ENCODE measurements around the gene ATCAY. TPM values are rescaled to one million over a fixed set of nuclear protein-coding genes. Genes with fewer than 3 reads are reported as not detected.

The ATCAY gene
- total RNA-seq, 4 donors from 2014 or later: not detected

DNA sequence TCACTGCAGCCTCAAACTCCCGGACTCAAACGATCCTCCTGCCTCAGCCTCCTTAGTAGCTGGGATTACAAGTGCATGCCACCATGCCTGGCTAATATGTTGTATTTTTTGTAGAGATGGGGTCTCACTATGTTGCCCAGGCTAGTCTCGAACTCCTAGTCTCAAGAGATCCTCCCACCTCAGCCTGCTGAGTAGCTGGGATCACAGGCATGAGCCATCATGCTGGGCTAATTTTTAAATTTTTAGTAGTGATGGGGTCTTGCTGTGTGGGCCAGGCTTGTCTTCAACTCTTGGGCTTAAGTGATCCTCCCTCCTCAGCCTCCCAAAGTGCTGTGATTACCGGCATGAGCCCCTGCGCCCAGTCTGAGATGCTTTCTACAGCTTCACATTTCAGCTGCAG is 15.3 kb downstream of the ATCAY start:
- 90% methylated on average over 3 of the region's 5 CpGs for WGBS
- Histone ChIP-seq H3K27me3 (peaks cover 14% of the 10 kb centered on the region), H3K4me3 (no peak overlapping the region), H3K9me3 (no peaks in the 10 kb centered on the region), H3K4me1 (no peaks in the 10 kb centered on the region), H3K27ac (no peak overlapping the region), H3K36me3 (no peaks in the 10 kb centered on the region)
- no peak for DNase-seq (ENCODE audit: low spot score in 2 of 2)
- TF ChIP-seq POLR2AphosphoS5 (IDR thresholded peaks at IDR 0.05) (no peak), EP300 (IDR thresholded peaks at IDR 0.05) (no peak), POLR2A (IDR thresholded peaks at IDR 0.05) (no peak), CTCF (IDR thresholded peaks at IDR 0.05) (no peak)

- H3K9me3 ChIP-seq: no peaks in the 10 kb centered on the region
- WGBS: 64% methylated on average over 4 of the region's 4 CpGs
- H3K27me3 ChIP-seq: peaks cover 14% of the 10 kb centered on the region
- no peak for TF ChIP-seq POLR2AphosphoS5 (IDR thresholded peaks at IDR 0.05)
- TF ChIP-seq POLR2A (IDR thresholded peaks at IDR 0.05): no peak
- no peak for TF ChIP-seq EP300 (IDR thresholded peaks at IDR 0.05)
- TF ChIP-seq CTCF (IDR thresholded peaks at IDR 0.05): no peak
- no peaks in the 10 kb centered on the region for H3K4me1 ChIP-seq
- no peak for DNase-seq (ENCODE audit: low spot score in 2 of 2)
- H3K4me3 ChIP-seq: no peak overlapping the region
- no peaks in the 10 kb centered on the region for H3K36me3 ChIP-seq
- no peak overlapping the region for H3K27ac ChIP-seq
Measured at GRCh38 chr19:3897936-3898335, 17.5 kb downstream of the ATCAY start.

DNA sequence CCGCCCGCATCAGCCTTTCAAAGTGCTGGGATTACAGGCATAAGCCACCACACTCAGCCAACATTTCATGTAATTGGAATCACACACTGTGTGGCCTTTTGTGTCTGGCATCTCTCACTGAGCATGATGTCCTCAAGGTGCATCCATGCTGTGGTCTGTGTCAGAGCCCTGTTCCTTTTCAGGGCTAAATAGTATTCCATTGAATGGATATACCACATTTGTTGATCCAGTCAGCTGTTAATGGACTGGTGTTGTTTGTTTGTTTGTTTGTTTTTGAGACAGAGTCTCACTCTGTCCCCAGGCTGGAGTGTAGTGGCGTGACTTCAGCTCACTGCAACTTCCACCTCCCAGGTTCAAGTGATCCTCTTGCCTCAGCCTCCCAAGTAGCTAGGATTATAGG is 17.9 kb downstream of the ATCAY start:
- H3K4me3 ChIP-seq: no peak overlapping the region
- no peaks in the 10 kb centered on the region for H3K36me3 ChIP-seq
- no peak for DNase-seq (ENCODE audit: low spot score in 2 of 2)
- TF ChIP-seq EP300 (IDR thresholded peaks at IDR 0.05) (no peak), POLR2AphosphoS5 (IDR thresholded peaks at IDR 0.05) (no peak), CTCF (IDR thresholded peaks at IDR 0.05) (no peak), POLR2A (IDR thresholded peaks at IDR 0.05) (no peak)
- no peaks in the 10 kb centered on the region for H3K4me1 ChIP-seq
- no peaks in the 10 kb centered on the region for H3K9me3 ChIP-seq
- no peak overlapping the region for H3K27ac ChIP-seq
- H3K27me3 ChIP-seq: peaks cover 12% of the 10 kb centered on the region
- 88% methylated on average over 3 of the region's 3 CpGs for WGBS

GRCh38 chr19:3899531-3900294 is 19.2 kb downstream of the ATCAY start:
- DNase-seq (ENCODE audit: low spot score in 2 of 2): no peak
- no peaks in the 10 kb centered on the region for H3K4me1 ChIP-seq
- 36% methylated on average over 18 of the region's 18 CpGs for WGBS
- H3K27me3 ChIP-seq: peaks cover 6% of the 10 kb centered on the region
- no peak overlapping the region for H3K27ac ChIP-seq
- no peak overlapping the region for H3K4me3 ChIP-seq
- TF ChIP-seq POLR2A (IDR thresholded peaks at IDR 0.05) (no peak), CTCF (IDR thresholded peaks at IDR 0.05) (no peak), EP300 (IDR thresholded peaks at IDR 0.05) (no peak), POLR2AphosphoS5 (IDR thresholded peaks at IDR 0.05) (no peak)
- no peaks in the 10 kb centered on the region for H3K36me3 ChIP-seq
- no peaks in the 10 kb centered on the region for H3K9me3 ChIP-seq

GRCh38 chr19:3902317-3902973 is 22.0 kb downstream of the ATCAY start:
- Histone ChIP-seq H3K4me3 (no peak overlapping the region), H3K36me3 (no peaks in the 10 kb centered on the region), H3K9me3 (no peaks in the 10 kb centered on the region), H3K27me3 (peaks cover 6% of the 10 kb centered on the region), H3K27ac (no peak overlapping the region), H3K4me1 (no peaks in the 10 kb centered on the region)
- 61% methylated on average over 15 of the region's 15 CpGs for WGBS
- DNase-seq (ENCODE audit: low spot score in 2 of 2): no peak
- TF ChIP-seq POLR2A (IDR thresholded peaks at IDR 0.05) (no peak), EP300 (IDR thresholded peaks at IDR 0.05) (no peak), POLR2AphosphoS5 (IDR thresholded peaks at IDR 0.05) (no peak), CTCF (IDR thresholded peaks at IDR 0.05) (no peak)

All from suprapubic skin (tissue), 4 donors.